H9 (cell line): Measurements from ENCODE around the gene USP44. TPM values are rescaled to one million over a fixed set of nuclear protein-coding genes. Genes with fewer than 3 reads are reported as not detected.

Source experiments
- DNase-seq: peaks from one replicate; pipeline ENCODE4 v3.0.0-alpha.2; 2017
- H2AFZ ChIP-seq: one replicate; pipeline ENCODE4 v1.6.1; 2013; ENCODE audit warnings: mild to moderate bottlenecking, low read length, control low read depth, moderate library complexity
- H2AK5ac ChIP-seq: 2 replicates; pipeline ENCODE4 v1.6.1; 2013; ENCODE audit warnings: low read length, control low read depth, mixed read lengths; ENCODE audit not compliant: insufficient read length
- H2BK120ac ChIP-seq: one replicate; pipeline ENCODE4 v1.6.1; 2013; ENCODE audit warnings: low read depth, mild to moderate bottlenecking, low read length, control low read depth, inconsistent platforms; ENCODE audit not compliant: poor library complexity, severe bottlenecking
- H2BK12ac ChIP-seq: 2 replicates; pipeline ENCODE4 v1.6.1; 2013; ENCODE audit warnings: low read length, control low read depth, mixed read lengths, low read depth; ENCODE audit not compliant: insufficient read length
- H2BK15ac ChIP-seq: 2 replicates; pipeline ENCODE4 v1.6.1; 2013; ENCODE audit warnings: low read depth, low read length, control low read depth
- H2BK20ac ChIP-seq: one replicate; pipeline ENCODE4 v1.6.1; 2013; ENCODE audit warnings: low read depth, mild to moderate bottlenecking, low read length, control low read depth, inconsistent platforms; ENCODE audit not compliant: poor library complexity, severe bottlenecking
- H2BK5ac ChIP-seq: 2 replicates; pipeline ENCODE4 v1.6.1; 2013; ENCODE audit warnings: low read length, control low read depth, mixed read lengths; ENCODE audit not compliant: insufficient read length
- H3K14ac ChIP-seq: 2 replicates; pipeline ENCODE4 v1.6.1; 2013; ENCODE audit warnings: low read length, control low read depth; ENCODE audit not compliant: insufficient read depth
- H3K18ac ChIP-seq: 2 replicates; pipeline ENCODE4 v1.6.1; 2013; ENCODE audit warnings: low read depth, mild to moderate bottlenecking, mixed read lengths, low read length, control low read depth; ENCODE audit not compliant: insufficient read length
- H3K23ac ChIP-seq: 2 replicates; pipeline ENCODE4 v1.6.1; 2013; ENCODE audit warnings: low read length, control low read depth, mixed read lengths, low read depth; ENCODE audit not compliant: insufficient read length
- H3K23me2 ChIP-seq: 2 replicates; pipeline ENCODE4 v1.6.1; 2013; ENCODE audit warnings: low read depth, mild to moderate bottlenecking, mixed read lengths, low read length, control low read depth; ENCODE audit not compliant: insufficient read length, poor library complexity, severe bottlenecking
- H3K27ac ChIP-seq: 2 replicates; pipeline ENCODE4 v1.5.1; 2013; ENCODE audit warnings: low read length, control low read depth, mixed read lengths, low read depth; ENCODE audit not compliant: insufficient read length
- H3K27me3 ChIP-seq: 2 replicates; pipeline ENCODE4 v1.6.1; 2013; ENCODE audit warnings: low read length, control low read depth, inconsistent platforms; ENCODE audit not compliant: insufficient read depth
- H3K4ac ChIP-seq: 2 replicates; pipeline ENCODE4 v1.6.1; 2013; ENCODE audit warnings: low read depth, mild to moderate bottlenecking, control low read depth, inconsistent platforms, low read length, moderate library complexity
- H3K4me1 ChIP-seq: 2 replicates; pipeline ENCODE4 v1.6.1; 2013; ENCODE audit warnings: low read length, control low read depth, inconsistent platforms; ENCODE audit not compliant: insufficient read depth
- H3K4me2 ChIP-seq: 2 replicates; pipeline ENCODE4 v1.6.1; 2013; ENCODE audit warnings: low read length, control low read depth, mixed read lengths; ENCODE audit not compliant: insufficient read length, insufficient read depth
- H3K56ac ChIP-seq: 2 replicates; pipeline ENCODE4 v1.6.1; 2013; ENCODE audit warnings: low read depth, mild to moderate bottlenecking, mixed read lengths, low read length, control low read depth; ENCODE audit not compliant: insufficient read length
- H3K79me1 ChIP-seq: 2 replicates; pipeline ENCODE4 v1.6.1; 2013; ENCODE audit warnings: low read depth, mild to moderate bottlenecking, moderate library complexity, low read length, control low read depth, inconsistent platforms; ENCODE audit not compliant: insufficient read depth, poor library complexity, severe bottlenecking
- H3K79me2 ChIP-seq: 2 replicates; pipeline ENCODE4 v1.6.1; 2013; ENCODE audit warnings: low read length, control low read depth, inconsistent platforms; ENCODE audit not compliant: insufficient read depth
- H3K9ac ChIP-seq: 2 replicates; pipeline ENCODE4 v1.6.1; 2013; ENCODE audit warnings: low read length, control low read depth, mixed read lengths; ENCODE audit not compliant: insufficient read length; ENCODE audit errors: extremely low read depth
- H3K9me3 ChIP-seq: one replicate; pipeline ENCODE4 v1.6.1; 2013; ENCODE audit warnings: low read depth, low read length, inconsistent platforms; ENCODE audit not compliant: control insufficient read depth
- H3T11ph ChIP-seq: one replicate; pipeline ENCODE4 v1.6.1; 2013; ENCODE audit warnings: mild to moderate bottlenecking, low read length, control low read depth, inconsistent platforms
- H4K20me1 ChIP-seq: one replicate; pipeline ENCODE4 v1.6.1; 2013; ENCODE audit not compliant: control insufficient read depth, insufficient read length, insufficient read depth
- H4K5ac ChIP-seq: 2 replicates; pipeline ENCODE4 v1.6.1; 2013; ENCODE audit warnings: low read depth, mild to moderate bottlenecking, mixed read lengths, low read length, control low read depth; ENCODE audit not compliant: insufficient read length
- H4K8ac ChIP-seq: replicated peaks from 2 replicates; pipeline ENCODE4 v1.6.1; 2013; ENCODE audit warnings: low read length, control low read depth, mixed read lengths, low read depth; ENCODE audit not compliant: insufficient read length
- H4K91ac ChIP-seq: 2 replicates; pipeline ENCODE4 v1.6.1; 2013; ENCODE audit warnings: low read depth, mild to moderate bottlenecking, moderate library complexity, mixed read lengths, low read length, control low read depth; ENCODE audit not compliant: insufficient read length
- H3K27ac Mint-ChIP-seq, 3 experiments: 2 replicates in 2 of 3; 3 replicates in 1 of 3; pipeline ENCODE4 v1.8.0; 2020 to 2021; ENCODE audit warnings: mixed read lengths in 3 of 3, mild to moderate bottlenecking in 1 of 3, moderate library complexity in 1 of 3
- H3K27me3 Mint-ChIP-seq: 2 replicates; pipeline ENCODE4 v1.8.0; 2021; ENCODE audit warnings: low read depth, mild to moderate bottlenecking, moderate library complexity, mixed read lengths
- H3K36me3 Mint-ChIP-seq, 3 experiments: 2 replicates in 2 of 3; 3 replicates in 1 of 3; pipeline ENCODE4 v1.8.0; 2020 to 2021; ENCODE audit warnings: low read depth in 3 of 3, mixed read lengths in 3 of 3; ENCODE audit not compliant: insufficient read depth in 1 of 3
- H3K4me1 Mint-ChIP-seq, 2 experiments: 2 replicates each; pipeline ENCODE4 v1.8.0; 2020; ENCODE audit warnings: mixed read lengths in 2 of 2
- H3K4me3 Mint-ChIP-seq, 2 experiments: 2 replicates in 1 of 2; 3 replicates in 1 of 2; pipeline ENCODE4 v1.8.0; 2020 to 2021; ENCODE audit warnings: mild to moderate bottlenecking in 2 of 2, mixed read lengths in 2 of 2, moderate library complexity in 1 of 2
- H3K9me3 Mint-ChIP-seq, 2 experiments: 2 replicates in 1 of 2; 3 replicates in 1 of 2; pipeline ENCODE4 v1.8.0; 2020; ENCODE audit warnings: mild to moderate bottlenecking in 2 of 2, mixed read lengths in 2 of 2, moderate library complexity in 1 of 2
- WGBS: extraction: QIAGEN DNeasy Blood & Tissue Kit; methylation state at CpG from one replicate; pipeline ENCODE4 v1.1.7; 2013; ENCODE audit warnings: missing lambda C conversion rate, low lambda C conversion rate, mixed read lengths; ENCODE audit not compliant: insufficient read length; ENCODE audit errors: extremely low coverage; 5-methylcytosine and 5-hydroxymethylcytosine counted together
- total RNA-seq: library from RNA; stranded (reverse); gene quantifications from 2 replicates; pipeline ENCODE4 v1.2.1, GENCODE V29; 2021
- TF ChIP-seq, protein P1 (sequence below): fragments of 200-600 bp; sonication (generic); conservative IDR thresholded peaks from 3 replicates; pipeline ENCODE4 v1.8.0; 2021; ENCODE audit warnings: antibody characterized with exemption, mild to moderate bottlenecking

The USP44 gene
- total RNA-seq, 1 experiment from 2014 or later = 185 TPM

DNA sequence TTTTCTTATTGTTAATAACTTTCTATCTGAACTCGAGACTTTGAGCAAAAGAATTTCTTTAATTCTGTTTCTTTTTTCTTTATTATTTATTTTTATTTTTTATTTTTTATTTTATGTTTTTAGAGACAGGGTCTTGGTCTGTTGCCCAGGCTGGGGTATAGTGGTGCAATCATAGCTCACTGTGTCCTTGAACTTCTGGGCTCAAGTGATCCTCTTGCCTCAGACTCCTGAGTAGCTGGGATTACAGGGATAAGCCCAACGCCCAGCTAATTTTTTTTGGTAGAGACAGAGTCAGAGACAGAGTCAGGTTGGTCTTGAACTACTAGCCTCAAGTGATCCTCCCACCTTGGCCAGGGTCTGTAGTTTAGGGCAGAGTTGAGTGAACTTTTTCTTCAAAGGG lies 58.8 kb downstream of the USP44 start:
- Histone ChIP-seq H3K79me2 (no peaks in the 10 kb centered on the region), H4K8ac (no peak overlapping the region), H3K56ac (no peak overlapping the region), H3K27me3 (no peaks in the 10 kb centered on the region), H3K9ac (no peak overlapping the region), H3K18ac (no peak overlapping the region), H3K23ac (no peak overlapping the region), H2BK15ac (no peak overlapping the region), H4K5ac (no peak overlapping the region), H3K4me1 (no peaks in the 10 kb centered on the region), H3K4me2 (no peak overlapping the region), H2AK5ac (no peak overlapping the region), H3K27ac (no peak overlapping the region), H2BK20ac (no peak overlapping the region), H2AFZ (no peak overlapping the region), H4K91ac (no peak overlapping the region), H3T11ph (no peak overlapping the region), H2BK5ac (no peak overlapping the region), H3K79me1 (no peaks in the 10 kb centered on the region), H3K9me3 (no peaks in the 10 kb centered on the region), H2BK12ac (no peak overlapping the region), H3K23me2 (no peaks in the 10 kb centered on the region), H2BK120ac (no peak overlapping the region), H3K14ac (no peak overlapping the region), H3K4ac (no peak overlapping the region), H4K20me1 (no peaks in the 10 kb centered on the region)
- Mint-ChIP-seq H3K36me3 (peaks cover 31 to 75% (median 59%) of the 10 kb centered on the region in 3 experiments; a peak in 6 of 7 replicates), H3K4me1 (no peaks in the 10 kb centered on the region), H3K27ac (no peak overlapping the region), H3K27me3 (no peaks in the 10 kb centered on the region), H3K9me3 (no peaks in the 10 kb centered on the region), H3K4me3 (no peak overlapping the region)
- no CpG with 5 or more reads among the region's 2 CpGs for WGBS
- TF ChIP-seq, protein P1, sequence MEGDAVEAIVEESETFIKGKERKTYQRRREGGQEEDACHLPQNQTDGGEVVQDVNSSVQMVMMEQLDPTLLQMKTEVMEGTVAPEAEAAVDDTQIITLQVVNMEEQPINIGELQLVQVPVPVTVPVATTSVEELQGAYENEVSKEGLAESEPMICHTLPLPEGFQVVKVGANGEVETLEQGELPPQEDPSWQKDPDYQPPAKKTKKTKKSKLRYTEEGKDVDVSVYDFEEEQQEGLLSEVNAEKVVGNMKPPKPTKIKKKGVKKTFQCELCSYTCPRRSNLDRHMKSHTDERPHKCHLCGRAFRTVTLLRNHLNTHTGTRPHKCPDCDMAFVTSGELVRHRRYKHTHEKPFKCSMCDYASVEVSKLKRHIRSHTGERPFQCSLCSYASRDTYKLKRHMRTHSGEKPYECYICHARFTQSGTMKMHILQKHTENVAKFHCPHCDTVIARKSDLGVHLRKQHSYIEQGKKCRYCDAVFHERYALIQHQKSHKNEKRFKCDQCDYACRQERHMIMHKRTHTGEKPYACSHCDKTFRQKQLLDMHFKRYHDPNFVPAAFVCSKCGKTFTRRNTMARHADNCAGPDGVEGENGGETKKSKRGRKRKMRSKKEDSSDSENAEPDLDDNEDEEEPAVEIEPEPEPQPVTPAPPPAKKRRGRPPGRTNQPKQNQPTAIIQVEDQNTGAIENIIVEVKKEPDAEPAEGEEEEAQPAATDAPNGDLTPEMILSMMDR = no peak
- DNase-seq = no peak
